ENCODE data around the gene NOD1. TPM values are rescaled to one million over a fixed set of nuclear protein-coding genes. Genes with fewer than 3 reads are reported as not detected.

NOD1 gene
- total RNA-seq, 2 experiments from 2014 or later, result 12.8 to 14.0 TPM

- intact Hi-C loops (cut with micrococcal nuclease), result no loop called here
- no peak overlapping the region for H3K27ac Mint-ChIP-seq
- ChIA-PET POLR2A (no interaction called here), CTCF (no interaction called here)
- H3K9me3 Mint-ChIP-seq, result no peaks in the 10 kb centered on the region
- DNase-seq, result no peak
- H3K27me3 Mint-ChIP-seq, result no peaks in the 10 kb centered on the region
- H3K4me3 Mint-ChIP-seq, result no peak overlapping the region
- peaks cover 19% of the 10 kb centered on the region for H3K36me3 Mint-ChIP-seq
- H3K4me1 Mint-ChIP-seq (ENCODE audit: low read depth), result peaks cover under 1% of the 10 kb centered on the region
These were observed 27.5 kb downstream of the NOD1 start for GRCh38 chr7:30450983-30451497.

DNA sequence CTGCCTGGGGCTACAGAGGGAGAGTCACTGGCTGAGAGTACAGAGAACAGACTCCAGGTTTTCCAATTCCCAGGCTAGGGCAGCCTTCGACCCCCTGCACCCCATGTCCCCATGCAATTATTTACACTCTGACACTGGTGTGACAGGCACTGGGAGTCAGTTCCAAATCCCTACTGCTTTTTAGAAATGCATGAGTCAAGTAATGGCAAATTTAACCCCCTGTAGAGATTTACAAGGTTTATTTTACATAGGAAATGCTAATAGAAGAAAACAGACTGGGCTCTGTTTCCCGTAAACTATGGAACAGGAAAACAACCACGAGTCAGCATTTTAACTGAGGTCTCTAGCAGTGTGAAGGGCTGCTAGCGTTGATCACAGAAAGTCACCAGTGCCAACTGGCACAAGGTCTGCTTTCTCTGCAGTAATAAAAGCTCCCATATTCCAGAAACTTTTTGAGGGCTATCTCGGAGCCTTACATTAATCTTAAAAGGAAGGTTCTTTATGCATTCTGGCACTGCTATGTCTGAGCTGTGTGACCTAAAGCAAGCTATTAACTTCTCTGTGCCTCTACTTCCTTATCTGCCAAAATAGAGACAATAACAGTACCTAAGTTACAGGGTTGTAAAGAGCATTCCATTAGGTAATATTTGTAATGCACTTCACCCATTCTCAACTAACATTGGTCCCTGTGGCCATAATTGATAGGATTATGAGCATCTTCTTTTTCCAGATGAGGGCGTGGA is 28.2 kb downstream of the NOD1 start:
- no peak overlapping the region for H3K4me3 Mint-ChIP-seq
- H3K4me1 Mint-ChIP-seq (ENCODE audit: low read depth), result peaks cover 2% of the 10 kb centered on the region
- CTCF ChIA-PET, result no interaction called here
- intact Hi-C loops (cut with micrococcal nuclease), result no loop called here
- peaks cover 20% of the 10 kb centered on the region for H3K36me3 Mint-ChIP-seq
- H3K27ac Mint-ChIP-seq, result no peak overlapping the region
- POLR2A ChIA-PET, result no interaction called here
- no peaks in the 10 kb centered on the region for H3K9me3 Mint-ChIP-seq
- H3K27me3 Mint-ChIP-seq, result no peaks in the 10 kb centered on the region
- no peak for DNase-seq

GRCh38 chr7:30448461-30449189 is 30.0 kb downstream of the NOD1 start:
- H3K4me3 Mint-ChIP-seq, result no peak overlapping the region
- CTCF ChIA-PET, result no interaction called here
- POLR2A ChIA-PET, result interaction anchor here (1.3 kb wide), 1 partner anchor 30 kb away, joined by 3 read pairs; the partner anchor contains the start of gene NOD1
- H3K36me3 Mint-ChIP-seq, result peaks cover 20% of the 10 kb centered on the region
- H3K4me1 Mint-ChIP-seq (ENCODE audit: low read depth), result peaks cover 2% of the 10 kb centered on the region
- DNase-seq, result no peak
- intact Hi-C loops (cut with micrococcal nuclease), result no loop called here
- no peak overlapping the region for H3K27ac Mint-ChIP-seq
- no peaks in the 10 kb centered on the region for H3K27me3 Mint-ChIP-seq
- no peaks in the 10 kb centered on the region for H3K9me3 Mint-ChIP-seq

- peaks cover 20% of the 10 kb centered on the region for H3K36me3 Mint-ChIP-seq
- intact Hi-C loops (cut with micrococcal nuclease), result no loop called here
These were observed 31.1 kb downstream of the NOD1 start for GRCh38 chr7:30447466-30447865.

DNA sequence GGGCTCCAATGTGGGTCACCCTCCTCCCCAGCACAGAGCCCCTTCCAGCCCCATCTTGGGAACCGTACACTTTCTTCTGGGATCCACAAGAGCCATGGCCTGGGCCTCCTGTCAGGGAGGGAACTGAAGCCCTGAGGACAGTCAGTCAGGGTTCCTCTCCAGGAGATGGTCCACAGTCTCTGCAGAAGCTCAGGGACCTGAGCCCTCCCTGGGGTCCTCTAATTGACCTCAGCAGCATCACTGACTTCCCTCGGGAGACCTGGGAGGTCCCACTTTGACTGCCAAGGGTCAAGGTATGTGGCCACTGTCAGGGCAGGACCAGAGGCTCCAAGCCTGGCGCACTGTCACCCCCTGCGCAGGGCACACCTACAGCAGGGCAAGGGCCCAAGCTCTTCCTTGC is 32.3 kb downstream of the NOD1 start:
- CTCF ChIA-PET, result interaction anchor here (1.4 to 1.5 kb wide), 2 partner anchors 32 to 118 kb away, joined by 3 to 4 read pairs; partner anchors contain the start of gene NOD1
- POLR2A ChIA-PET, result no interaction called here
- H3K4me1 Mint-ChIP-seq (ENCODE audit: low read depth), result peaks cover 2% of the 10 kb centered on the region
- H3K36me3 Mint-ChIP-seq, result peaks cover 18% of the 10 kb centered on the region
- no peaks in the 10 kb centered on the region for H3K27me3 Mint-ChIP-seq
- no peak overlapping the region for H3K4me3 Mint-ChIP-seq
- intact Hi-C loops (cut with micrococcal nuclease), result no loop called here
- DNase-seq, result no peak
- no peak overlapping the region for H3K27ac Mint-ChIP-seq
- H3K9me3 Mint-ChIP-seq, result no peaks in the 10 kb centered on the region

More at GRCh38 chr7:30447466-30447865, 31.1 kb downstream of the NOD1 start:
- Mint-ChIP-seq H3K27me3 (no peaks in the 10 kb centered on the region), H3K27ac (no peak overlapping the region), H3K4me1 (ENCODE audit: low read depth) (peaks cover 2% of the 10 kb centered on the region), H3K9me3 (no peaks in the 10 kb centered on the region), H3K4me3 (no peak overlapping the region)
- DNase-seq, result no peak
- ChIA-PET CTCF (interaction anchor here (0.6 kb wide), 1 partner anchor 107 kb away, joined by 4 read pairs; no protein-coding TSS in a partner anchor), POLR2A (no interaction called here)

- POLR2A ChIA-PET, result no interaction called here
- intact Hi-C loops (cut with micrococcal nuclease), result no loop called here
- H3K36me3 Mint-ChIP-seq, result peaks cover 18% of the 10 kb centered on the region
- no peaks in the 10 kb centered on the region for H3K9me3 Mint-ChIP-seq
- no peak overlapping the region for H3K27ac Mint-ChIP-seq
- peak; percentile 81 for DNase-seq
- H3K4me3 Mint-ChIP-seq, result no peak overlapping the region
- CTCF ChIA-PET, result interaction anchor here (1.4 to 1.5 kb wide), 2 partner anchors 32 to 118 kb away, joined by 3 to 4 read pairs; partner anchors contain the start of gene NOD1
- H3K27me3 Mint-ChIP-seq, result no peaks in the 10 kb centered on the region
- peaks cover 2% of the 10 kb centered on the region for H3K4me1 Mint-ChIP-seq (ENCODE audit: low read depth)
These were observed 32.8 kb downstream of the NOD1 start for GRCh38 chr7:30445770-30446169.

DNA sequence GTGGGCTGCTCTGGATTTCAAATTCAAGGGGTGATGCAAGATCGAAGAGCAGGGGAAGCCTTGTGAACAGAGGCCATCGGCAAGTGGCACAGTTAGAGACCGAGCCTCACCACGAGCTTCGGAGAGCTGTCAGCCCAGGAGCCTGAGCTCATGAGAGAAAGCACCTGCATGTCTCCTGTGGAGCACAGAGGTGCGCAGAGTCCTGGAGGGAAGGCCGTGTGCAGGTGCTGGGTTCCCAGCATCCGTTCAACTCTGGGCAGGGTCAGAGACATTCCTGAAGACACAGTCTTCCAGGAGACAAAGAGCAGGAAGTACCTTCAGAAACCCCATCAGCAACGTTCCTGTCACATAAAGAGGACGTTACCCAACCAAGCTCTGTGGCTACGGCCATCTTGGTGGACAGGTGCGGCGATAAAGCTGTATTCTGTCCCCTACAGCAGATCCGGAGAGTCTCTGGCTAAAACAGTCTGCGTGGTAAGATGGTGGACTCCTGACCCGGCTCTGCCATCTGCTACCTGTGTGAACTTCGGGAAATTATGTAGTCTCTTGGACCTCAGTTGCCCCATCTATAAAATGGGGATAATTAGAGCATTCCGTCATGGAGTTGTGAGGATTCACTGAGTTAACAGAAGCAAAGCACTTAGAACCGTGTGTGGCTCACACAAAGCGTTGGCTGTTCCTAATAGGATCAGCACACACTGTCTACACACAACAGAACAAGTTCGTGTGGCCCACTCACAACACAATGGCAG is 40.6 kb downstream of the NOD1 start:
- Mint-ChIP-seq H3K27me3 (no peaks in the 10 kb centered on the region), H3K4me1 (ENCODE audit: low read depth) (no peaks in the 10 kb centered on the region), H3K27ac (no peak overlapping the region), H3K4me3 (no peak overlapping the region), H3K9me3 (no peaks in the 10 kb centered on the region), H3K36me3 (peaks cover 23% of the 10 kb centered on the region)
- no peak for DNase-seq
- ChIA-PET POLR2A (no interaction called here), CTCF (no interaction called here)
- intact Hi-C loops (cut with micrococcal nuclease), result no loop called here

DNA sequence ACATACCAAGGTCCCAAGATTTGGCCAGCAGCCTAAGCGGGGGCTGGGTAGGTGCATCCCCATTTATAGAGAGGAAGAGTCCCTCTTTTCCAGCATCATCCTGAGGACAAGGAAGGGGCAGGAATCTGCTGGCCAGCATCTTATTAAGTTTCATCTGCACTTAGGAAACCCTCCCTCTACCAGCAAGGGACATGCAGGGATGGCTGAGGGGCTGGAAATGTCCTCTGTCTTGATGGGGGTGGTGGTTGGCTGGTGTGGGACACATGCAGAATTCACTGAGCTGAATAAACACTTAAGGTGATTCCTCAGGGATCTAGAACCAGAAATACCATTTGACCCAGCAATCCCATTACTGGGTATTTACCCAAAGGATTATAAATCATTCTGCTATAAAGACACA is 42.1 kb downstream of the NOD1 start:
- POLR2A ChIA-PET, result no interaction called here
- Mint-ChIP-seq H3K4me1 (ENCODE audit: low read depth) (no peaks in the 10 kb centered on the region), H3K9me3 (no peaks in the 10 kb centered on the region), H3K36me3 (peaks cover 32% of the 10 kb centered on the region), H3K27ac (no peak overlapping the region), H3K27me3 (no peaks in the 10 kb centered on the region), H3K4me3 (no peak overlapping the region)
- no peak for DNase-seq
- intact Hi-C loops (cut with micrococcal nuclease), result no loop called here
- CTCF ChIA-PET, result no interaction called here

DNA sequence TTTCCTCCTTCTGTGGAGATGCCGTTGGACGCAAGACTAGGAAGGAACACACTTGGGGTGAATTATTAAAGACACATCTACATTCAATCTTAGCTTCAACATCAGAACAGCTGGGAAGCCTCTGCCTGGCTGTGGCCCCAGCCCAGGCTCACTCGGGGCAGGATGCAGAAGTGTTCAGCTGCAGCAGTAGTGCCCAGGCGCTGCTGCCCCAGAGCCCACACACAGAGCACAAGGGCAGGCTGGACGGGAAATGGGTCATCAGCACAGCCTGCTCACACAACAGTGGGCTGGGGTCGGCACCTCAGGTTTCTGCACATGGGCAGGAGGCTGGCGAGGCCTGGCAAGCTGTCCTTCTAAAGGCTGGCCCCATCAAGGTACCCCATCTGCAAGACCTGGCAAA is 42.5 kb downstream of the NOD1 start:
- ChIA-PET POLR2A (no interaction called here), CTCF (no interaction called here)
- H3K4me1 Mint-ChIP-seq (ENCODE audit: low read depth), result no peaks in the 10 kb centered on the region

DNA sequence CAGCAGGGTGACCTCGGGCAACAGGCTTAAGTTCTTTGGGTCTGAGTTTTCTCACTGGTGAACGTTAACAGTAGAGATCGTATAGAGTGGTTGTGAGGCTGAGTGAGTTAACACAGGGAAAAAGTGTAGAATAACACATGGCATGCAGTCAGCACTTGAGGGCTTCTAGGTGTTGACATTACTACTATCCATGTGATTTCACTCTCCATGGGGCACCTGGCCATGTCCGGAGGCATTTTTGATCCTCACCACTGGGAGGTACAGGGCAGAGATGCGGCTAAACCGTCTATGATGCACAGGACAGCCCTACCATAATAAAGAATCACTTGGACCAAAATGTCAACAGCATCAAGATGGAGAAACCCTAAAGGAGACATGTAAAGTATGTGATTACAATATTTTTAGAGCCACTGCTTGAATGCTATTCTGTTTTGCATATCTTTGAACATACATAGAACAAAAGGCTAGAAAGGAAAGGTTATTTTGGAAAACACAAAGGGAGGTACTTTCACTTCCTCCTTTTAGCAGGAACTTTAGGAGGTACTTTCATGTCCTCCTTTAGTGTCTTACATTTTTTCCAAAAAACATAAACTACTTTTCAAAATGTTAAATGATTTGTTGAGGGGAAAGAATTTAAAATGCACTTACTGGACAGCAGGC is 44.3 kb downstream of the NOD1 start:
- Mint-ChIP-seq H3K27me3 (no peaks in the 10 kb centered on the region), H3K9me3 (no peaks in the 10 kb centered on the region), H3K4me3 (no peak overlapping the region), H3K4me1 (ENCODE audit: low read depth) (no peaks in the 10 kb centered on the region), H3K27ac (no peak overlapping the region), H3K36me3 (peaks cover 33% of the 10 kb centered on the region)
- ChIA-PET CTCF (no interaction called here), POLR2A (no interaction called here)
- DNase-seq, result no peak
- intact Hi-C loops (cut with micrococcal nuclease), result no loop called here

More for the DNA sequence above, 42.5 kb downstream of the NOD1 start:
- DNase-seq, result no peak
- Mint-ChIP-seq H3K27ac (no peak overlapping the region), H3K27me3 (no peaks in the 10 kb centered on the region), H3K4me3 (no peak overlapping the region), H3K9me3 (no peaks in the 10 kb centered on the region), H3K36me3 (peaks cover 32% of the 10 kb centered on the region)
- intact Hi-C loops (cut with micrococcal nuclease), result no loop called here

- Mint-ChIP-seq H3K9me3 (no peaks in the 10 kb centered on the region), H3K4me1 (ENCODE audit: low read depth) (no peaks in the 10 kb centered on the region), H3K27me3 (no peaks in the 10 kb centered on the region), H3K27ac (no peak overlapping the region), H3K4me3 (no peak overlapping the region), H3K36me3 (peaks cover 32% of the 10 kb centered on the region)
- CTCF ChIA-PET, result no interaction called here
- POLR2A ChIA-PET, result no interaction called here
- no peak for DNase-seq
- intact Hi-C loops (cut with micrococcal nuclease), result no loop called here
These were observed 45.1 kb downstream of the NOD1 start for GRCh38 chr7:30433506-30433905.

- CTCF ChIA-PET, result no interaction called here
- H3K36me3 Mint-ChIP-seq, result peaks cover 32% of the 10 kb centered on the region
- H3K4me3 Mint-ChIP-seq, result no peak overlapping the region
- no peaks in the 10 kb centered on the region for H3K4me1 Mint-ChIP-seq (ENCODE audit: low read depth)
- POLR2A ChIA-PET, result no interaction called here
- no peak for DNase-seq
- H3K27me3 Mint-ChIP-seq, result no peaks in the 10 kb centered on the region
- H3K9me3 Mint-ChIP-seq, result no peaks in the 10 kb centered on the region
- intact Hi-C loops (cut with micrococcal nuclease), result no loop called here
- no peak overlapping the region for H3K27ac Mint-ChIP-seq
These were observed 45.5 kb downstream of the NOD1 start for GRCh38 chr7:30433082-30433481.

Measured in activated CD4-positive, alpha-beta memory T cell treated with anti-CD3 and anti-CD28 coated beads for 36 hours (primary cell).